Forelimb muscle (tissue), 1 donor: ENCODE results near the gene DDX49. TPM values are rescaled to one million over a fixed set of nuclear protein-coding genes. Genes with fewer than 3 reads are reported as not detected.

Experiments used
- DNase-seq: peaks from one replicate; pipeline ENCODE4 v3.0.0-alpha.2; 2013; ENCODE audit warnings: low read depth
- polyA plus RNA-seq: library from polyadenylated mRNA; unstranded; fragments of 120-200 nt; gene quantifications from one replicate; pipeline ENCODE4 v1.2.1, GENCODE V29; 2013; ENCODE audit not compliant: insufficient read length

Gene DDX49
- polyA plus RNA-seq, 1 donor, result 36.0 TPM

DNA sequence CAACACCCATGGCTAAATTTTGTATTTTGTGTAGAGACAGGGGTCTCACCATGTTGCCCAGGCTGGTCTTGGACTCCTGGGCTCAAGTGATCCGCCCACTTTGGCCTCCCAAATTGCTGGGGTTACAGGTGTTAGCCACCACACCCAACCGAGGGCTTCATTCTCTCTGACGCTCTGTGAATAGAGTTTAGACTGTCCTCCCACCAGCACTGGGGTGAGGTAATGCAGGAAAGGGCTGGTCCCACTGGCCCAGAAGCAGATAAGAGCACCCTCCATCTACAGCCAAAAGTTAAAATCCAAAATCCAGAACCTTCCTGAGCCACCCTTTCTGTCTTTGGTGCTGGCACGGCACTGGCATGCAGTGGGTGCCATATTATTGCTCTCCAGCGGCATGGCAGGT lies 53.3 kb downstream of the DDX49 start:
- no peak for DNase-seq

DNA sequence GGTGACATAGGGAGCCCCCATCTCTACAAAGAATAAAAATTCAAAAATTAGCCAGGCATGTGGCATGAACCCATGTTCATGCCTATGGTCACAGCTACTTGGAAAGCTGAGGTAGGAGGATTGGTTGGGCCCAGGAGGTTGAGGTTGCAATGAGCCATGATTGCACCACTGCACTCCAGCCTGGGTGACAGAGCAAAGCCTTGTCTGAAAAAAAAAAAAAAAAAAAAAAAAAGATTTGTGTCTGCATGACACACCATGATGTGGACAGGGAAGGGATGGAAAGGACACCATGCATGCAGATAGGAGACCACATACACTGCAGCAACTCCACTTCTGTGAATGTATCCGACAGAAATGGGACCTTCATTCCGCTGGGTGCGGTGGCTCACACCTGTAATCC lies 55.5 kb downstream of the DDX49 start:
- DNase-seq, result no peak

DNA sequence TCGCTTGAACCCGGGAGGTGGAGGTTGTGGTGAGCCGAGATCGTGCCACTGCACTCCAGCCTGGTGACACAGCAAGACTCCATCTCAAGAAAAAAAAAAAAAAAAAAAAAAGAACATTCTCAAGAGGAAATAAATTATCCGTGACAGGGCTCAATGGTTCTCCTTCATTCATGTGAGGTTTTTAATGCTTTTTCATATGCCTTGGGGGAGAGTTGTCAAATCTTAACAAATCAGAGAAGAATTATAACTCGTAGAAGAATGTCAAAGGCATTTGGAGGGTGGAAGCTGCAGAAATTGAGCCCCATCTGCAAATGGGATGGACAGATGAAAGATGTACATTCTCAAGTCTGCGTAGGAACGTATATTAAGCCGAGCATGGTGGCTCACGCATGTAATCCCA lies 56.4 kb downstream of the DDX49 start:
- no peak for DNase-seq

Other genes with a start within 250 kb of the DDX49 start
- gene CRTC1, start 236.0 kb upstream of the DDX49 start, polyA plus RNA-seq, result 15.2 TPM
- 4.0 TPM for gene COMP, start 128.4 kb upstream of the DDX49 start, polyA plus RNA-seq
- gene UPF1, start 87.8 kb upstream of the DDX49 start, polyA plus RNA-seq, result 34.1 TPM
- gene CERS1, start 23.6 kb upstream of the DDX49 start, polyA plus RNA-seq, result 40.8 TPM
- gene COPE, start 328 bp upstream of the DDX49 start, polyA plus RNA-seq, result 74.9 TPM
- 66.7 TPM for gene HOMER3, start 21.5 kb downstream of the DDX49 start, polyA plus RNA-seq
- 68.5 TPM for gene SUGP2, start 113.8 kb downstream of the DDX49 start, polyA plus RNA-seq
- gene ARMC6, start 113.9 kb downstream of the DDX49 start, polyA plus RNA-seq, result 26.0 TPM
- gene SLC25A42, start 144.3 kb downstream of the DDX49 start, polyA plus RNA-seq, result 12.0 TPM
- gene TMEM161A, start 218.8 kb downstream of the DDX49 start, polyA plus RNA-seq, result 30.8 TPM